Calu3 (cell line): Measurements from ENCODE around the gene NR5A1. TPM values are rescaled to one million over a fixed set of nuclear protein-coding genes. Genes with fewer than 3 reads are reported as not detected.

ENCODE experiments used
- BruUV-seq: library from RNA; stranded (reverse); fragments of 400-500 nt; replicated peaks from 2 replicates; lab custom pipeline; 2021; lab: Mats Ljungman, UMichigan
- CTCF ChIA-PET: fragments of 300-600 bp; sonication (Branson Sonifier 250); formaldehyde crosslinking; loops from one replicate; lab custom pipeline; 2022; ENCODE audit warnings: antibody characterized with exemption; lab: Charles Lee
- DNase-seq: peaks from one replicate; pipeline ENCODE4 v3.0.0; 2022
- H3K27ac Mint-ChIP-seq: one replicate; pipeline ENCODE4 v1.8.0; 2022; ENCODE audit warnings: mixed read lengths; ENCODE audit not compliant: unreplicated experiment
- H3K27me3 Mint-ChIP-seq: one replicate; pipeline ENCODE4 v1.8.0; 2022; ENCODE audit warnings: mixed read lengths; ENCODE audit not compliant: unreplicated experiment
- H3K36me3 Mint-ChIP-seq: one replicate; pipeline ENCODE4 v1.8.0; 2022; ENCODE audit warnings: mild to moderate bottlenecking, moderate library complexity, mixed read lengths; ENCODE audit not compliant: insufficient read depth, unreplicated experiment
- H3K4me1 Mint-ChIP-seq: one replicate; pipeline ENCODE4 v1.8.0; 2022; ENCODE audit warnings: mild to moderate bottlenecking, low read depth, mixed read lengths; ENCODE audit not compliant: unreplicated experiment
- H3K4me3 Mint-ChIP-seq: one replicate; pipeline ENCODE4 v1.8.0; 2022; ENCODE audit warnings: mild to moderate bottlenecking, low read depth, moderate library complexity, mixed read lengths; ENCODE audit not compliant: unreplicated experiment
- H3K9me3 Mint-ChIP-seq: one replicate; pipeline ENCODE4 v1.8.0; 2022; ENCODE audit warnings: low read depth, mixed read lengths; ENCODE audit not compliant: unreplicated experiment
- CTCF ChIP-seq: fragments of 200-600 bp; IDR thresholded peaks from one replicate; pipeline ENCODE4 v1.8.0; 2022; ENCODE audit warnings: antibody characterized with exemption; ENCODE audit not compliant: unreplicated experiment
- intact Hi-C: fragments of 100-400 bp; cut with micrococcal nuclease; formaldehyde crosslinking; loops from one replicate; pipeline ENCODE4 v1.10.0; 2022; ENCODE audit not compliant: unreplicated experiment
- total RNA-seq: library from RNA; stranded (reverse); gene quantifications from 2 replicates; pipeline ENCODE4 v1.2.3, GENCODE V29; 2022

NR5A1 gene
- total RNA-seq, 1 experiment from 2014 or later: not detected

DNA sequence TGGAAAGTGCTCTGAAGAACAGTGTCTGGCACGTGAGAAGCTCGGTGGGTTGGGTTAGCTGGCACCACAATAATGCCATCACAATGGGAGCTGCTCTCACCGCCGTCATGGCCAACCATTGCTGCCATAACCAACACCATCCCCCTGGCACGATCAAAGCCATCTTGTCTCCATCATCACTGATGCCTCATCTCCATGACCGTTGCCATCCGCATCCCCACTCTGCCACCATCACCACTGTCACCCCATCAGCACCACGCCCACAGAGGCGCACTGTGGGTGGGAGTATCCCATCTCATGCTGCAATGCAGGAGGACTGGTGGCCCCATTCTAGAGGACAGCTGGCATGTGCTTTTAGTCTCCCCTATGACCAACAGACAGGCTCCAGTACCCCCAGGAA, 23.7 kb downstream of the NR5A1 start:
- Mint-ChIP-seq H3K27ac (no peak overlapping the region), H3K9me3 (no peaks in the 10 kb centered on the region), H3K27me3 (peaks cover 54% of the 10 kb centered on the region), H3K4me1 (peaks cover 6% of the 10 kb centered on the region), H3K36me3 (no peaks in the 10 kb centered on the region), H3K4me3 (no peak overlapping the region)
- CTCF ChIA-PET: interaction anchor here (0.6 kb wide), 1 partner anchor 41 kb away, joined by 3 read pairs; no protein-coding TSS in a partner anchor
- no peak for DNase-seq
- intact Hi-C loops: loop anchor here (5.0 kb wide), 1 partner anchor 66 kb away; the partner anchor contains the start of gene PSMB7
- BruUV-seq: no TSS peak
- no peak for TF ChIP-seq CTCF

- peaks cover 6% of the 10 kb centered on the region for H3K4me1 Mint-ChIP-seq
- intact Hi-C loops: loop anchor here (5.0 kb wide), 1 partner anchor 65 kb away; the partner anchor contains the start of gene PSMB7
- no peak for TF ChIP-seq CTCF
- H3K4me3 Mint-ChIP-seq: no peak overlapping the region
- H3K36me3 Mint-ChIP-seq: no peaks in the 10 kb centered on the region
- no peaks in the 10 kb centered on the region for H3K9me3 Mint-ChIP-seq
- no TSS peak for BruUV-seq
- no peak overlapping the region for H3K27ac Mint-ChIP-seq
- CTCF ChIA-PET: no interaction called here
- no peak for DNase-seq
- peaks cover 53% of the 10 kb centered on the region for H3K27me3 Mint-ChIP-seq
Measured at GRCh38 chr9:124482431-124483031, 24.7 kb downstream of the NR5A1 start.

DNA sequence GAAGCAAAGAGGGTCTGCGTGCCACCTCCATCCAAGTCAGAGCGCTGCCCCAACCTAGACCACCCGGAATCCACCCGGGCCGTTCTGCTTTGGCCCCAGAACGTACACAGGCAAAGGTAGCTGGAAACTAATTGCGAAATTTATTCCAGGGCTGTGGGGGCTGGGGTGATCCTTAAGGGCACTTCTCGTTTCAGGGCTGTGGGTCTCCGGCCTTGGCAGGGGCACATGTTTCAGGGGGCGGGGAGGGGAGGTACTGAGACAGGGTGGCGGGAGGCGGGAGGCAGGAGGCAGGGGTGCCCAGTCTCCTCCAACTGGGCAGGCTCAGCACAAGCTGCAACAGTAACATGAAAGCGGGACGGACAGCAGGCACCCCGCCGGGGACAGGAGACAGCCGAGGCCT, 26.1 kb downstream of the NR5A1 start:
- Mint-ChIP-seq H3K9me3 (no peaks in the 10 kb centered on the region), H3K4me1 (peaks cover 6% of the 10 kb centered on the region), H3K27me3 (peaks cover 53% of the 10 kb centered on the region), H3K36me3 (no peaks in the 10 kb centered on the region), H3K4me3 (no peak overlapping the region), H3K27ac (no peak overlapping the region)
- intact Hi-C loops: loop anchor here (5.0 kb wide), 1 partner anchor 64 kb away; the partner anchor contains the start of gene PSMB7
- TF ChIP-seq CTCF: no peak
- DNase-seq: no peak
- CTCF ChIA-PET: no interaction called here
- no TSS peak for BruUV-seq

- H3K4me1 Mint-ChIP-seq: peaks cover 6% of the 10 kb centered on the region
- H3K36me3 Mint-ChIP-seq: no peaks in the 10 kb centered on the region
- CTCF ChIA-PET: no interaction called here
- peak; percentile 29 for DNase-seq
- H3K4me3 Mint-ChIP-seq: no peak overlapping the region
- H3K27ac Mint-ChIP-seq: no peak overlapping the region
- no TSS peak for BruUV-seq
- no peaks in the 10 kb centered on the region for H3K9me3 Mint-ChIP-seq
- intact Hi-C loops: loop anchor here (5.0 kb wide), 1 partner anchor 63 kb away; the partner anchor contains the start of gene PSMB7
- peaks cover 49% of the 10 kb centered on the region for H3K27me3 Mint-ChIP-seq
- no peak for TF ChIP-seq CTCF
Measured at GRCh38 chr9:124480621-124480981, 26.6 kb downstream of the NR5A1 start.
